ENCODE data around the gene SAYSD1.

The SAYSD1 gene

DNA sequence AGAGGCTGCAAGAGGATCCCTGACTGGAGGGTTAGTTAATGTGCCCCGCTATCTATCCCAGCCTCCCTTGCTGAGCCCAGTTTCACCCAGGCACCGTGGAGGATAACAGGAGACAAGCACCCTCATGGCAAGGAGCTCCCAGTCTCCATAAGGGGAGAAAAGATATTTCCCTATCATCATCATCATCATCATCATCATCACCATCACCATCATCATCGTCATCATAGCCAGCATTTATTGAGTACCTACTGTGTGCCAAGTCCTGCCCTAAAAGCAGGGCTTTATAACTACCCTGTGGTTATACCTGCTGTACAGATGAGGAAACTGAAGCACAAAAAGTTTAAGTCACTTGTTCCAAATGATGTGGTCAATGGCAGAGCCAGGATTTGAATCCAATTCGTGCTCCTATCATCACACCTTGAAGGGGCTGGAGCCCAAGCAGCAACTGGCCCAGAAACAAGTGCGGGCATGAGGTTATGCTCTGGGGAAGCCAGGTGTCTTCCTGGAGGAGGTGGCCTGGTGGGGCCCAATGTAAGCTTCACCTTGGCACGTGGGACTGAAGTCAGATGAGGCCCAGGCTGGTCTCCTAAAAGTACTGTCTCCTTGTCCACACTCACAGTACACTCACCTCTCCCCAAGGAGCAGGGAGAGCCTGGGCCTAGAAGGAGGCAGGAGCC lies 56.4 kb downstream of the SAYSD1 start:
- DNase-seq (ENCODE audit: low read depth in 2 of 2): no peak

DNA sequence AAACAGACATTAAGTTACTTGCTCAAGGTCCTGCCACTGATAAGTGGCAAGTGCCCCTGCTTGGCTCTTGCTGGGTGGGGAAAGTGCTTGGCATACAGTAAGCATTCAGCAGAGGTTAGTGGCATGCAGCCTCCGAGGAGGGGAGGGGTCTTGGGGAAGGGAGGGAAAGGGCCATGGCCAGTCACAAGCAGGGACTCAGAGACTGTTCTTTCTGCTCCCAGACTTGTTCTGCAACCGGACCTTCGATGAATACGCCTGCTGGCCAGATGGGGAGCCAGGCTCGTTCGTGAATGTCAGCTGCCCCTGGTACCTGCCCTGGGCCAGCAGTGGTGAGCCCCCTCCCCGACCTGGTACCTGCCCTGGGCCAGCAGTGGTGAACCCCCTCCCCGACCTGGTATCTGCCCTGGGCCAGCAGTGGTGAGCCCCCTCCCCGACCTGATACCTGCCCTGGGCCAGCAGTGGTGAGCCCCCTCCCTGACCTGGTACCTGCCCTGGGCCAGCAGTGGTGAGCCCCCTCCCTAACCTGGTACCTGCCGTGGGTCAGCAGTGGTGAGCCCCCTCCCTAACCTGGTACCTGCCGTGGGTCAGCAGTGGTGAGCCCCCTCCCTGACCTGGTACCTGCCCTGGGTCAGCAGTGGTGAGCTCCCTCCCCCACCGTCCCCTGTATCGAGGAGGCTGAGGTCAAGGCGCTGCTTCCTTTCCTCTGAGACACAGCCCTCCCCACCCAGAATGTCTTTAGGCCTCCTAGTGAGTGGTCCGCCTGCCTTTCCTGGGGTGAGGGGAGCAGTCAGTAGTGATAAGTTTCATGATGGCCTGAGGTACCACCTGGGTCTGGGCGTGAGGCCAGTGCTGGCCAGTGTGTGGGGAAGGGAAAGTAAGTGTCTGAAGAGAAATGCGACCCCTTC lies 57.5 kb downstream of the SAYSD1 start:
- no peak for DNase-seq (ENCODE audit: low read depth in 2 of 2)

DNA sequence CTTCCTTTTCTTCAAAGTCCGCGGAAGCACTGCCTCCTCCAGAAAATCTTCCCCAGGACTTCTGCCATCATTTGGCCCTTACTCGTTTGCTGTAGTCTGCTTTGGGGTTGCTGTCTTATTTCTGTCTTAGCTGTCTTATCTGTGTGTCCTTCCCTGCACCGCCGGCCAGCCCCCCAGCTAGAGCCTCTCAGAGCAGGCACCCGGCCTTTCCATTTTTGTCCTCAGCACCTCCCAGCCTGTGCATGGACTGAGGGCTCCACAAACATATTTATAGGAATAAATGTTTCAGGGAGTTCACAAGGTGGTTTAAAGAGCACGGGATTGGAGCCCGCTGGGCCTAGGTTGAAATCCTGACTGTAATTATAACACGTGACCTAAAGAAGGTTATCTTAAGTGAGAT lies 58.3 kb downstream of the SAYSD1 start:
- DNase-seq (ENCODE audit: low read depth in 2 of 2): no peak

DNA sequence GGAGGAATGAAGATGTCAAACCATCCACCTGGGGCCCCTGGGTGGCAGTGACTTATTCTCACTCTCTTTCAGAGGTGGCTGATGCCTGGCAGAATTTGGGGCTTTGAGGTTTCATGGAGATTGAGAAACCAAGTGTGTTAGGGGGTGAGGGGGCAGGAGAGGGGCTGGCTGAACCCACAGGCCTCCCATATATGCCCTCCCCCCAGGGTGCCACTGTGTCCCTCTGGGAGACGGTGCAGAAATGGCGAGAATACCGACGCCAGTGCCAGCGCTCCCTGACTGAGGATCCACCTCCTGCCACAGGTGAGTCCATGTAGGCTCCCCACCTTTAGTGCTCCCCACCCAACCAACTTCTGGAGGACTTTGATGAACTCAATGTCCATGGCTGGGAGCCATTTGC lies 58.8 kb downstream of the SAYSD1 start:
- no peak for DNase-seq (ENCODE audit: low read depth in 2 of 2)

DNA sequence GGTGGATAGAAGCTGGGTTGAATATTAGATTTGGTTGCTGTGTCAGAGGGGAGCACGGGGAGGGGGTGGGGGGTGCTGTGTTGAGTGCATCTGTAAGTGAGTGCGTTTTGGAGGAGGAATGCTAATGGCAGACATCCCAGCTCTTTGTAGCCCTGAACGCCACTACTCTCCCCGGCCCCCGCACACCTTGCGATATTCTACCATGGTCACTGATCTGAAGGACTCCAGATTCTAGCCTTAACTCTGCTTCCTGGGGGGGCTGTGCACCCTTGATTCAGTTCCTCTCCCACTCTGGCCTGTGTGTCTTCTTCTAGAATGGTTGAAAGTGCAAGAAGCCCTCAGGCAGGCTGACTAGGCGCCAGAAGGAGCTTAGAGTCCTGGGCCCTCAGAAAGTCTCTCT lies 59.3 kb downstream of the SAYSD1 start:
- no peak for DNase-seq (ENCODE audit: low read depth in 2 of 2)

DNA sequence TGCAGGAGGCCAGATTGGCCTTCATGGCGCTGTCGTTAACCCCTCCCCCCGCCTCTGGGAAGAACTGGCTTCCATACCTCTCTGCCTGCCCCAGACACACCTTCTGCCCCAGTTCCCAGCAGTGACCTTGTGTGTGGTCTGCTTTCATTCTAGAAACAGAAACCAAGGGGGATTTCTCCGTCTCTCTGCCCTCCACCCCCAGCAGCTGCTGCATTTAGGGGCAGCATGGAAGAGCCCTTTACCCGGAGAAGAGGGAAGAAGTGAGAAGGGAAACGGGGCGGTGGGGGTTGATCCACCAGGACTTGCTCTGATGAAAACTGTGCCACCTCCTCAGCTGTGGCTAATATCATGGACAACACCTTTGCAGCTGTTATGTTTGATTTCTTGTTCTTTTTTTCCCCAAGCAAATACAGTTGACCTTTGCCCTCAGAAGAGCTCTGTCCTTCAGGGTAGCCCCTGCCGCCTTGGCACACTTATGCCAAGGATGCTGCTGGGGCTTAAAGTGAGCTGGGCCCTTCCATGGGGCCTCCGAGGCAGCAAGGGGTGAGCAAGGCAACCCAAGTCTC lies 60.3 kb downstream of the SAYSD1 start:
- no peak for DNase-seq (ENCODE audit: low read depth in 2 of 2)
